Measurements from ENCODE around the gene SALL4. TPM values are rescaled to one million over a fixed set of nuclear protein-coding genes. Genes with fewer than 3 reads are reported as not detected.

The SALL4 gene
- total and polyA plus RNA-seq, 9 of the 15 experiments (the other 6 are each of a cell fraction or from before 2014, with no cell fraction given), result 0.03 to 0.07 TPM; not detected in 7

- TF ChIP-seq ZNF280B (CRISPR knock-in tag; IDR thresholded peaks at IDR 0.05) (no peak), GTF2E2 (tag; IDR thresholded peaks at IDR 0.05) (no peak), CCNT2 (IDR thresholded peaks at IDR 0.05; ENCODE audit: borderline replicate concordance, extremely low read depth, insufficient read length, low read depth, low read length) (no peak), ZNF717 (CRISPR knock-in tag; IDR thresholded peaks at IDR 0.05) (no peak), OTX1 (CRISPR knock-in tag; IDR thresholded peaks at IDR 0.05) (no peak), ATF7 (IDR thresholded peaks at IDR 0.05) (no peak)
These were observed 55.0 kb downstream of the SALL4 start (continued) for GRCh38 chr20:51747182-51747911.

- no peaks in the 10 kb centered on the region for H3K9me3 ChIP-seq (replicated peaks; ENCODE audit: control insufficient read depth, insufficient read depth, low read depth, low read length)
- H3K36me3 ChIP-seq (ENCODE audit: control insufficient read depth, insufficient read depth, low read length), result no peaks in the 10 kb centered on the region
- no peak for DNase-seq (ENCODE audit: extremely low read depth in 1 of 4, low spot score in 3 of 4)
- H2AFZ ChIP-seq (ENCODE audit: low read depth, low read length), result no peak overlapping the region
- no peak overlapping the region for H3K4me2 ChIP-seq (ENCODE audit: insufficient read depth, low read length)
- H3K4me3 ChIP-seq, result no peak overlapping the region
- peaks cover 8 to 24% of the 10 kb centered on the region in 2 experiments; a peak in 3 of 5 replicates for H3K27me3 ChIP-seq (ENCODE audit: control insufficient read depth in 2 of 2, insufficient read depth in 2 of 2, low read length in 2 of 2)
- 5% methylated on average over 3 of the region's 3 CpGs for WGBS (ENCODE audit: insufficient coverage, low coverage, missing lambda C conversion rate)
- H3K27ac ChIP-seq (ENCODE audit: extremely low read depth, low read depth, low read length), result no peak overlapping the region
- in situ Hi-C loops (cut with MboI) (no loop called here), intact Hi-C loops (cut with micrococcal nuclease) (no loop called here)
- no peak for FAIRE-seq
- no peaks in the 10 kb centered on the region for H3K79me2 ChIP-seq (ENCODE audit: control insufficient read depth, insufficient read depth, low read length)
- POLR2A ChIA-PET, result no interaction called here
- no peaks in the 10 kb centered on the region for H3K9me1 ChIP-seq (ENCODE audit: control insufficient read depth, insufficient read depth, low read length)
- CTCF ChIA-PET (ENCODE audit: low intra/inter-chr PET ratio), result no interaction called here
- H4K20me1 ChIP-seq (replicated peaks; ENCODE audit: control insufficient read depth, insufficient read depth, low read length), result no peaks in the 10 kb centered on the region; the same call in 1 of the 2 replicates
- no peaks in the 10 kb centered on the region for H3K4me1 ChIP-seq (replicated peaks in 1 of 2; ENCODE audit: control insufficient read depth in 2 of 2, insufficient read depth in 2 of 2, low read length in 2 of 2)
- ATAC-seq, result no peak
- no TSS peak for BruUV-seq (replicated peaks)
- H3K9ac ChIP-seq (ENCODE audit: insufficient read depth in 1 of 2, low read depth in 2 of 2, low read length in 2 of 2), result no peak overlapping the region
- TF ChIP-seq CTBP1 (IDR thresholded peaks at IDR 0.05; ENCODE audit: borderline replicate concordance), result no peak
- TF ChIP-seq SPI1 (IDR thresholded peaks at IDR 0.05; ENCODE audit: borderline replicate concordance, low read depth, low read length), result no peak
- TF ChIP-seq NFYB (IDR thresholded peaks at IDR 0.05; ENCODE audit: extremely low read depth, insufficient read length), result no peak
- TF ChIP-seq STAT5B (CRISPR knock-in tag; IDR thresholded peaks at IDR 0.05), result no peak
- TF ChIP-seq RBM25 (IDR thresholded peaks at IDR 0.05; ENCODE audit: low read depth, low read length, severe bottlenecking), result peak; percentile 3
- peak; percentile 69 for TF ChIP-seq ZNF146 (CRISPR knock-in tag; IDR thresholded peaks at IDR 0.05; ENCODE audit: unreplicated experiment)
- TF ChIP-seq BDP1 (IDR thresholded peaks at IDR 0.05; ENCODE audit: insufficient read depth, insufficient read length), result no peak
- TF ChIP-seq RBM14 (IDR thresholded peaks at IDR 0.05; ENCODE audit: borderline replicate concordance, insufficient read depth, low read depth, low read length), result no peak
- no peak for TF ChIP-seq USF2 (CRISPR knock-in tag; IDR thresholded peaks at IDR 0.05)
- TF ChIP-seq MEF2D (tag; conservative IDR thresholded peaks at IDR 0.05; ENCODE audit: low read depth), result no peak
- no peak for TF ChIP-seq MXD1 (CRISPR knock-in tag; IDR thresholded peaks at IDR 0.05; ENCODE audit: borderline replicate concordance, poor library complexity, severe bottlenecking)
These were observed 56.5 kb downstream of the SALL4 start for GRCh38 chr20:51745804-51746203.

Measured in K562 (cell line).